ENCODE measurements around the gene PDCL2.
A peak's percentile ranks its signal among the peaks of the same experiment; 100 is the strongest.
"Not testable (repeated sequence)": the region's sequence is repeated elsewhere in the genome, so short reads cannot be mapped to it uniquely, and the experiment has no call there.

PDCL2 gene

DNA sequence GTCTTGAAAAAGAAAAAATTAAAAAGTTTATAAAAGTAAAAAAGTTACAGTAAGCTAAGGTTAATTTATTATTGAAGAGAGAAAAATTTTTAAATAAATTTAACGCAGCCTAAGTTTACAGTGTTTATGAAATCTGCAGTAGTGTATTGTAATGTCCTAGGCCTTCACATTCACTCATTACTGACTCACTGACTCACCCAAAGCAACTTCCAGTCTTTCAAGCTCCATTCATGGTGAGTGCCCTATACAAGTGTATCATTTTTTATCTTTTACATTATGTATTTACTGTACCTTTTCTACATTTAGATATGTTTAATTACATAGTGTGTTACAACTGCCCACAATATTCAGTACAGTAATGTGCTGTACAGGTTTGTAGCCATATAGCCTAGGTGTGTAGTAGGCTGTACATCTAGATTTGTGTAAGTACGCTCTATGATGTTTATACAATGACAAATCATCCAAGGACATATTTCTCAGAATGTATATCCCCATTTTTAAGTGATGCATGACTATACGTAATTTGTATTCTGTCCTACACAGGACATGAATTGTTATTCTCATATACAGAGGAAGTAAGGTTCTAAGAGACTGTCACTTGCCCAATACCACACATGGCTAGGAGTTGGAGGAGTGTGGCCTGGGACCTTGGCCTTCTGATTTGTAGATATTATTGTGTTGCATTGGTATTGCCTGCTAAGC is 19.5 kb upstream of the PDCL2 start:
- no peak overlapping the region for H3K4me3 Mint-ChIP-seq
- no peaks in the 10 kb centered on the region for H3K9me3 Mint-ChIP-seq
- no peak overlapping the region for H3K27ac Mint-ChIP-seq
- no peaks in the 10 kb centered on the region for H3K4me1 Mint-ChIP-seq (ENCODE audit: low read depth)
- H3K27me3 Mint-ChIP-seq, result peaks cover 7% of the 10 kb centered on the region
- no peaks in the 10 kb centered on the region for H3K36me3 Mint-ChIP-seq (ENCODE audit: low read depth)

DNA sequence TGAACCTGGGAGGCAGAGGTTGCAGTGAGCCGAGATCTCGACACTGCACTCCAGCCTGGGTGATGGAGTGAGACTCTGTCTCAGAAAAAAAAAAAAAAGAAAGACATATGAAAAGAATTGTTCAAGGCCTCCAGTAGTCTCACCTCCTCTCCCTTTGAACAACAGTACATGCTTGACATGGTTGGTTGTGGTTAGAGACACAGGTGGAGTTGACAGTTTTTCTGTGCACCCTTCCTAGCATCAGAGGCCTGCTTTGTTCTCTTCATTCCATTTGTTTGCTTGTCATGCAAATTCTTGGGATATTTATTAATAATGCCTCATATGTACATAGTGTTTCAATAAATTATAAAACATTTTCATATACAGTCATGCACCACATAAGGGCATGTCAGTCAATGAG is 18.3 kb upstream of the PDCL2 start:
- H3K4me3 Mint-ChIP-seq, result no peak overlapping the region
- H3K36me3 Mint-ChIP-seq (ENCODE audit: low read depth), result no peaks in the 10 kb centered on the region
- H3K4me1 Mint-ChIP-seq (ENCODE audit: low read depth), result no peaks in the 10 kb centered on the region
- H3K27me3 Mint-ChIP-seq, result peaks cover 3% of the 10 kb centered on the region
- H3K9me3 Mint-ChIP-seq, result no peaks in the 10 kb centered on the region
- H3K27ac Mint-ChIP-seq, result no peak overlapping the region

DNA sequence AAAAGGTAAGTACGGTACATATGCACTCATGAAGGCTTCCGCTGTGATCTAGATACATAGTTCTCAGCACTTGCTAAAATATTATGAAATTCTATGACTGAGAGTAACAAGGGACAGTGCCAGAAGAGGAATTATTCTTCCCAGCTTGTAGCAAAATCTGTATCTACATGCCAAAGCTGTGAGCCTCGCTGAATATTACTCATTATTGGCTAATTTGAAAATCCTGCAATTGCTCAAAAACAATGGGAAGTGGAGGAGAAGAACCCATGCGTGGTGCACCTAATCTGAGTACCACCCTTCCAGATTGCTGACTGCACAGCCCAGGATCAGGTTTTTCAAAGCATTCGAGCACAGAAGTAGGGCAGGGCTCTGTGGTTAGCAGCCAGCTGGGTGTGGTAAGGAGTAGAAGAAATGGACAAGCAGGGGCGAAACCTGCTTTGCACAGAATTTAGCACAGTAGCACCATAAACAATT is 17.4 kb upstream of the PDCL2 start:
- Mint-ChIP-seq H3K9me3 (no peaks in the 10 kb centered on the region), H3K27me3 (peaks cover 3% of the 10 kb centered on the region), H3K4me1 (ENCODE audit: low read depth) (no peaks in the 10 kb centered on the region), H3K4me3 (no peak overlapping the region), H3K36me3 (ENCODE audit: low read depth) (no peaks in the 10 kb centered on the region), H3K27ac (no peak overlapping the region)

DNA sequence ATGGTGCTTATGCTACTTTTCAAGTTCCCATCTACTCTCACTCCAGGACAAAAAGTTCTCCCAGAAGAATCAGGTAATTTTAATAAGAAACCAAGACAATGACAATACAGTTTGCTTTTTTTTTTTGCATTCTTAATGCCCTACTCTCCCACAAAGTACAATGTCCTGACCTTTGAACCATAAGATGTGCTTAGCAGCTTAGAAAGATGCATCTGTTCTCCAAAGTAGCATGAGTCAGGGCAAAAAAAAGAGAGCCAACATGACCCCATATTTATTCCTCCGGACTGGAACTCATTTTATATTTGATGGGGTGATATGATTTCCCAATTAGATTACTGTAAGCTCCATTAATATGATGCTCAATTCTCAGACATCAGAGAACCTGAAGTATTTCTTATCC is 16.5 kb upstream of the PDCL2 start:
- H3K9me3 Mint-ChIP-seq, result no peaks in the 10 kb centered on the region
- no peaks in the 10 kb centered on the region for H3K4me1 Mint-ChIP-seq (ENCODE audit: low read depth)
- H3K4me3 Mint-ChIP-seq, result no peak overlapping the region
- no peak overlapping the region for H3K27ac Mint-ChIP-seq
- H3K27me3 Mint-ChIP-seq, result peaks cover 3% of the 10 kb centered on the region
- H3K36me3 Mint-ChIP-seq (ENCODE audit: low read depth), result no peaks in the 10 kb centered on the region

DNA sequence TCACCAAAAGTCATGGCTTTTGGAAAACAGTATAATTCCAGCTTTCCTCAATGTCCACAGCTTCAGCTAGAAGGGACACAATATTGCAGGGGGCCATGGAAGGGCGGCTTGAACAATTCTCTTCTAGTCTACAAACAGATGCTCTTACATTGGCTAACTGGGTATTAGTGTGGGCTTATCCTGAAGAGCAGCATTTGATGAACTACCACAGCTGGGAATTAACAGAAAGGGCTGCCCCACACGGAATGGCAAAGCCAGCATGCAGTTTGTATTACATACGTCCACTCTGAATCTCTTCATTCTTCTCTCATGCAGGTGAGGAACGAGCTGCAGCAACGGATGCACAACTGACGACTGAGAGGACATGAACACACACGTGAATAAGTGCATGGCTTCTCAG is 13.0 kb upstream of the PDCL2 start:
- H3K9me3 Mint-ChIP-seq, result no peaks in the 10 kb centered on the region
- peaks cover 3% of the 10 kb centered on the region for H3K27me3 Mint-ChIP-seq
- no peaks in the 10 kb centered on the region for H3K36me3 Mint-ChIP-seq (ENCODE audit: low read depth)
- H3K4me3 Mint-ChIP-seq, result no peak overlapping the region
- no peaks in the 10 kb centered on the region for H3K4me1 Mint-ChIP-seq (ENCODE audit: low read depth)
- no peak overlapping the region for H3K27ac Mint-ChIP-seq

DNA sequence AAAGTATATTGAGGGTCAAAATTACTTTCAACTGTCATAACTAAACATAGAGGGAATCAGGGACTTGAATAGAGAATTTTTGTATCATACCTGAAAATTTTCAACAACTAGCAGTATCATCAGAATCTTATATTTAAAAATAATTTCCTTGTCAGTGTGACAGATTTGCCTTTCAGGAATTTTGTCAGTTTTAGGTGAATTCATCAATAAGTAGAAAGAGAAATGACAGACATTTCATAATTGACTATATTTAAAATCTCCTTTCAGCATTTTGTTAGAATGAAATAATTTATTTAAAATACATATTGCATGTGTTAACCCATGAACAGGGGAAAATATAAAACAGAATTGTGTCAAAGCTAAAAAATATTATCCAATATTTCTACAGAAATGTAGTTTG is 8.6 kb upstream of the PDCL2 start:
- Mint-ChIP-seq H3K4me3 (no peak overlapping the region), H3K4me1 (ENCODE audit: low read depth) (no peaks in the 10 kb centered on the region), H3K36me3 (ENCODE audit: low read depth) (no peaks in the 10 kb centered on the region), H3K27ac (no peak overlapping the region), H3K27me3 (no peaks in the 10 kb centered on the region), H3K9me3 (no peaks in the 10 kb centered on the region)

DNA sequence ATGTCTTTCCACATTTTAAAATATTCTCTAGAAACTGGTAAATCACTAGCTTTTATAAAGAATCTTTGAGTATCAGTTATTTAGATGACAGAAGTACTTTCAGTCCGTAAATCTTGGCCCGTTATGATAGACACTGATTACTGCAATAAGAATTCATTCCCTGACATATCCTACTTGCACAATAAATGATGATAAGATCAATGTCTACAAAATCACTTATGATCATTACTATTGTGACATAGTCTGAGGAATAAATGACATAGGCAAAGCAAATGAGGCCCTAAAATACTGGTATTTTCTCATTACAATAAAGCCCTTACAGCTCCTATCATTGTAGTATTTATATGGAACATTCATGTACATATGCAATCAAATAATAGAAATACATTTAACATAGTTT is 6.6 kb upstream of the PDCL2 start:
- no peaks in the 10 kb centered on the region for H3K27me3 Mint-ChIP-seq
- H3K4me1 Mint-ChIP-seq (ENCODE audit: low read depth), result no peaks in the 10 kb centered on the region
- H3K36me3 Mint-ChIP-seq (ENCODE audit: low read depth), result no peaks in the 10 kb centered on the region
- H3K4me3 Mint-ChIP-seq, result no peak overlapping the region
- no peaks in the 10 kb centered on the region for H3K9me3 Mint-ChIP-seq
- H3K27ac Mint-ChIP-seq, result no peak overlapping the region

DNA sequence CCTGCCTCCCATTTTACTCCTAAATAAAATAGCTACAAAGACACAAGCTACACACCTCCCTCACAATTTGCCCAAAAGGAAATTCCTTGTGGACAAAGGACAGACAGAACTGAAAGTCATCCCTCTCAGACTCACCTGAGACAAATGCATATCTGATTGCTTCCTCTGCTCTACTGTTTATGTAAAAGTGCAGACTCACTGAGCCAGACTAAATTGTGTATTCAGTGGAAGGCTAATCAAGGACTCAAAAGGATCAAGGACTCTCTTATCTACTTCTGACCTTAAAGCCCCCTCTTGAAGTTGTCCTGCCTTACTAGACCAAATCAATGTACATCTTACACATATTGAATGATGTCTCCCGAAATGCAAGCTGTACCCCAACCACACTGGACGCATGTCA is 3.9 kb downstream of the PDCL2 start:
- no peak overlapping the region for H3K4me3 Mint-ChIP-seq

DNA sequence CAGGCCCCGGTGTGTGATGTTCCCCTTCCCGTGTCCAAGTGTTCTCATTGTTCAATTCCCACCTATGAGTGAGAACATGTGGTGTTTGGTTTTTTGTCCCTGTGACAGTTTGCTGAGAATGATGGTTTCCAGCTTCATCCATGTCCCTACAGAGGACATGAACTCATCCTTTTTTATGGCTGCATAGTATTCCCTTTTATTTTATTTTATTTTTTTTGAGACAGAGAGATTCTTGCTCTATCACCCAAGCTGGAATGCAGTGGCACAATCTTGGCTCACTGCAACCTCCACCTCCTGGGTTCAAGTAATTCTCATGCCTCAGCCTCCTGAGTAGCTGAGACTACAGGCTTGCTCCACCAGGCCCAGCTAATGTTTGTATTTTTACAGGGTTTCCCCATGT is 9.3 kb downstream of the PDCL2 start:
- H3K4me1 Mint-ChIP-seq (ENCODE audit: low read depth); H3K4me3 Mint-ChIP-seq; H3K27ac Mint-ChIP-seq: not testable (repeated sequence)

More for the DNA sequence above, 3.9 kb downstream of the PDCL2 start:
- Mint-ChIP-seq H3K27me3 (peaks cover 17% of the 10 kb centered on the region), H3K4me1 (ENCODE audit: low read depth) (no peaks in the 10 kb centered on the region), H3K9me3 (peaks cover 6% of the 10 kb centered on the region), H3K27ac (no peak overlapping the region), H3K36me3 (ENCODE audit: low read depth) (no peaks in the 10 kb centered on the region)

DNA sequence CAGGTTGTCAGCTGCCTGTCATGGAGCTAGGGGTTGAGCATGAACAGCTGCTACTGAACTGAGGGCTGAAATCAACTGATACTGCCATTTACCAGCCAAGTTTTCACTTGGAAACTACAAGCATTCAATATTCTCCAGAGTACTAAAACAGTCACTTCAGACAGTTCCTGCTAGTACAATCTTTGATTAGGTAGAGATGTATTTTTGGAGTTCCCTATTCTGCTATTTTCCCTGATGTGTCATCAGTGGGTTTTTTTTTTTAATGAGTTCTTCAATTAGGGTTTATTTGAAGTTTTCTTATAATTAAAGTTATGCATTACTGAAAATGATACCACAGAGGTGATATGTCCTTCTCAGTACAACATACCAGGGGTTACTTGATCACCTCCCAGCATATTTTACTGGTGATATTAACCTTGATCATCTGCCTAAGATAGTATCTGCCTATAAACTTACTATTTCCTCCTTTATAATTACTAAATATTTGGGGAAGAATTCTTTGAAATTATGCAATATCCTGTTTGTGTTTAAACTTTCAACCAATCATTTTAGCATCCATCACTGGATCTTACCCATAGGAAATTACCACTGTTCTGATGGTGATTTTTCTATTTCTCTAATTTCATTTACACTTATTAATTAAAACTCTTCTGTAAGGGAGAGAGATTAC is 13.6 kb downstream of the PDCL2 start:
- peaks cover 14% of the 10 kb centered on the region for H3K4me1 Mint-ChIP-seq (ENCODE audit: low read depth)
- H3K36me3 Mint-ChIP-seq (ENCODE audit: low read depth), result peaks cover 16% of the 10 kb centered on the region
- H3K4me3 Mint-ChIP-seq, result no peak overlapping the region
- peaks cover 15% of the 10 kb centered on the region for H3K9me3 Mint-ChIP-seq
- H3K27me3 Mint-ChIP-seq, result peaks cover 4% of the 10 kb centered on the region
- no peak overlapping the region for H3K27ac Mint-ChIP-seq

More for the DNA sequence above, 9.3 kb downstream of the PDCL2 start:
- H3K9me3 Mint-ChIP-seq; H3K27me3 Mint-ChIP-seq; H3K36me3 Mint-ChIP-seq (ENCODE audit: low read depth): not testable (repeated sequence)

DNA sequence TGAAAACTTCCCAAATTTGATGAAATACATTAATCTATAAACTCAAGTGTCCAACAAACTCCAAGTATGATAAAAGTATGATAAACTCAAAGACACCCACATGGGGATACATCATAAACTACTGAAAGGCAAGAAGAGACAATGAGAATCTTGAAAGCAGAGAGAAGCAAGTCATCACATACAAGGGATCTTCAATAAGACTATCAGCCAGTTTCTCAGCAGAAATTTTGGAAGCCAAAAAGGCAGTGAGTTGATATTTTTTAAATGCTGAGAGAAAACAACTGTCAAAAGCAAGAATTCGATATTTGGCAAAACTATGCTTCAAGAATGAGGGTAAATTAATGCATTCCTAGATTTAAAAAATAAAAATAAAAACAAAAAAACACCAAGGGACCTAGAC is 16.5 kb downstream of the PDCL2 start:
- Mint-ChIP-seq H3K27ac (no peak overlapping the region), H3K36me3 (ENCODE audit: low read depth) (peaks cover 16% of the 10 kb centered on the region), H3K4me1 (ENCODE audit: low read depth) (peaks cover 19% of the 10 kb centered on the region), H3K27me3 (peaks cover 10% of the 10 kb centered on the region), H3K4me3 (no peak overlapping the region), H3K9me3 (peaks cover 15% of the 10 kb centered on the region)

DNA sequence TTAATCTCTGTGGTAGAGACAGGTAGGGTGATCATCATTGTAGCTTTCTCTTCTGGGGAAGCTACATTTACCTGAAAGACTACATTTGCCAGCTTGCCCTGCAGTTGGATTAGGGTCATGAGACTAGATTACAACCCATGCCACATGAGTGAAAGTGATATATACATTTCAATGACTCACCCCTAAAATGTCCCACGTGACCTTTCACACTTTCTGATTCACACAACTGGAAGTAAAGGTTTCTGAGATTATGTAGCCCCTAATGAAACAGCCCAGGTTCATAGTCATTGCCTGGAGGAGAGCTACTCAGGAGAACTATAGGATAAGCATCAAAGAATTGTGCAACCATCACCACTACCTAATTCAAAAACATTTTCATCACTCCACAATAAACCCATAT is 17.8 kb downstream of the PDCL2 start:
- peaks cover 19% of the 10 kb centered on the region for H3K4me1 Mint-ChIP-seq (ENCODE audit: low read depth)
- H3K36me3 Mint-ChIP-seq (ENCODE audit: low read depth), result peaks cover 16% of the 10 kb centered on the region
- H3K27ac Mint-ChIP-seq, result peak overlapping the region; percentile 30
- H3K4me3 Mint-ChIP-seq, result no peak overlapping the region
- peaks cover 15% of the 10 kb centered on the region for H3K9me3 Mint-ChIP-seq
- peaks cover 11% of the 10 kb centered on the region for H3K27me3 Mint-ChIP-seq

DNA sequence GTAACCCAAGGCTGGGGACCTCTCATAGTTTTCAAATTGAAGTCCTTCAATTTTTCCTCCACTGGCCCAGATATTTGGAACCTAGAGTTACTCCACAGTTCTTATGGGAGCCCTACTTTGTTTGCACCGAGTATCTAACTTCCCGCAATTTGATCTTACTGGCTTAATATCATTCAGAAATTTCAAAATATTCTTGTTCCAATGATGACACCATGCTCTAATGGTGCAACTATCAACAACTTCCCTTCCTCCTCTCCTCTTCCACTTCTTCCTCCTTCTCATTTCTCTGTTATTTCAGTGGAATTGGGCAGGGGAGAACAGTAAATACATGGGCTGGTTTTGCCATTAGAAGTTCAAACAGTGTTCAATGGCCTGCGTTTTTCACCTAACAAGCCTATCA is 20.2 kb downstream of the PDCL2 start:
- Mint-ChIP-seq H3K36me3 (ENCODE audit: low read depth) (peaks cover 16% of the 10 kb centered on the region), H3K4me1 (ENCODE audit: low read depth) (peaks cover 19% of the 10 kb centered on the region), H3K4me3 (no peak overlapping the region), H3K9me3 (peaks cover 15% of the 10 kb centered on the region), H3K27ac (no peak overlapping the region), H3K27me3 (peaks cover 17% of the 10 kb centered on the region)

DNA sequence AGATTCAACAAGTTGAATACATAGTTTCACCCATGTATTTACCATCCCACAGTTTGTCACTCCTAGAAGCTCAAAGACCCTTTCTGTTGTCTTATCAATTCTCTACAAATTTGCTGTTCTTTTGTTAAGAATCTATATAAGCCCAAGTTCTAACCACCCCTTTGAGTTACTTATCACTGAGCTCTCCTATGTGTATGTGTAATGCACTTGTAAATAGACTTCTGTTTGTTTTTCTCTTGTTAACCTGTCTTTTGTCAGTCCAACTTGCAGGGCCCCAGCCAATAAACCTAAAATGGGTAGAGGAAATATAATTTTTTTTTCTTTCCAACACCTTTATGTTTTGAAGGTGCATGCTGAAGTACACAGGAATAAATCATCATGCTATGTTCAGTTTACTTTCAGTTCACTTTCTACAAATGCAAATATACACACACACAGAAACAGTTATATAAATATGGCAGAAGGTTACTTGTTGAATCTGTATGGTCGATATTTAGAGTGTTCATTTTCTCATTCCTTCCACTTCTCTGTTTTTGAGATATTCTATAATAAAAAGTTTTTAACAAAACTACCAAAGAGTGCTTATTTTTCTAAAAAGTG is 23.0 kb downstream of the PDCL2 start:
- H3K4me1 Mint-ChIP-seq (ENCODE audit: low read depth), result peaks cover 6% of the 10 kb centered on the region
- no peaks in the 10 kb centered on the region for H3K36me3 Mint-ChIP-seq (ENCODE audit: low read depth)
- H3K27me3 Mint-ChIP-seq, result peaks cover 17% of the 10 kb centered on the region
- no peaks in the 10 kb centered on the region for H3K9me3 Mint-ChIP-seq
- no peak overlapping the region for H3K4me3 Mint-ChIP-seq
- no peak overlapping the region for H3K27ac Mint-ChIP-seq

DNA sequence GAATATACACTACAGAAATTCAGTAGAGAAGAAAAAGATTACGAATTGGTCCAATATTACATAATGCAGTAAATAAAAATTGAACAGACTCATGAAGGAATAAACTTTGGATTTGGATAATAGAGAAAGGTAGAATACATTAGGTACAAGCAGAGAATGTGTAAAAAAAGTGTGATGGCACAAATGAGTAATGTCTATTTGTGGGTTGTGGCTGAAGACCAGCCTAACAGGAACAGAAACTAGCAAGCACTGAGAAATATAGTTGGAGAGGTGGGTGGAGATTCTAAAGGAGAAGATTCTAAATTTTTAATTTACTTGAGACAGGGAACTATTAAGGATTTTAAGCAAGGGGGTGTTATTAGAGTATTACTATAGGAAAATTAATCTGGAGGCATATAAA is 30.2 kb downstream of the PDCL2 start:
- Mint-ChIP-seq H3K36me3 (ENCODE audit: low read depth) (peaks cover 4% of the 10 kb centered on the region), H3K9me3 (no peaks in the 10 kb centered on the region), H3K27ac (peak overlapping the region; percentile 14), H3K27me3 (peaks cover 25% of the 10 kb centered on the region), H3K4me3 (no peak overlapping the region), H3K4me1 (ENCODE audit: low read depth) (peaks cover 18% of the 10 kb centered on the region)

Data from stimulated activated naive CD8-positive, alpha-beta T cell treated with anti-CD3 and anti-CD28 coated beads, Interleukin-15, Interleukin-2, amounts not matched to agents 100 ng/mL and 50 ng/mL, for 24 hours (primary cell).